ENCODE data around the gene ZNF526. TPM values are rescaled to one million over a fixed set of nuclear protein-coding genes. Genes with fewer than 3 reads are reported as not detected.

The ZNF526 gene
- total RNA-seq, 1 experiment from 2014 or later = 5.1 TPM

GRCh38 chr19:42172261-42172660, 47.9 kb upstream of the ZNF526 start:
- ChIA-PET CTCF (interaction anchor here (0.7 kb wide), 1 partner anchor 13 kb away, joined by 3 read pairs; no protein-coding TSS in a partner anchor), POLR2A (ENCODE audit: unreplicated experiment) (no interaction called here)
- DNase-seq = peak; percentile 88
- no peaks in the 10 kb centered on the region for H3K9me2 ChIP-seq (replicated peaks; ENCODE audit: low read length)
- no TSS peak for BruUV-seq (replicated peaks)
- H3K79me2 ChIP-seq (ENCODE audit: low read length) = no peaks in the 10 kb centered on the region
- H3K4me3 ChIP-seq (ENCODE audit: low read length) = no peak overlapping the region
- H3K4me1 ChIP-seq (ENCODE audit: insufficient read depth, low read length) = peaks cover 25% of the 10 kb centered on the region
- H3K9ac ChIP-seq (ENCODE audit: low read length) = peak overlapping the region; percentile 53
- no peaks in the 10 kb centered on the region for H3K36me3 ChIP-seq (ENCODE audit: low read depth, low read length)
- no peaks in the 10 kb centered on the region for H3K9me3 ChIP-seq (ENCODE audit: low read length)
- H3F3A ChIP-seq (ENCODE audit: low read length, unreplicated experiment) = no peaks in the 10 kb centered on the region
- intact Hi-C loops (cut with micrococcal nuclease) = no loop called here
- ATAC-seq = peak; percentile 79
- no peak for TF ChIP-seq EZH2phosphoT487 (IDR thresholded peaks at IDR 0.05; ENCODE audit: borderline replicate concordance, low read length)
- no peak for TF ChIP-seq CTCF (conservative IDR thresholded peaks at IDR 0.05; ENCODE audit: low read depth, low read length)
- no peak for TF ChIP-seq EZH2 (IDR thresholded peaks at IDR 0.05; ENCODE audit: low read length, unreplicated experiment)
- no peaks in the 10 kb centered on the region for H4K20me1 ChIP-seq (ENCODE audit: low read length)
- peak overlapping the region; percentile 90 for H3K27ac ChIP-seq (ENCODE audit: low read length)
- H3K27me3 ChIP-seq (ENCODE audit: low read length) = peaks cover 9% of the 10 kb centered on the region
- peak overlapping the region; percentile 46; the same call in 1 of the 2 replicates for H2AFZ ChIP-seq (ENCODE audit: low read length)
- peak overlapping the region; percentile 61 for H3K4me2 ChIP-seq (ENCODE audit: low read length)

- no peak overlapping the region for H3K4me3 ChIP-seq (ENCODE audit: low read length)
- no peaks in the 10 kb centered on the region for H3K9me3 ChIP-seq (ENCODE audit: low read length)
- no peaks in the 10 kb centered on the region for H3K79me2 ChIP-seq (ENCODE audit: low read length)
- H3K27ac ChIP-seq (ENCODE audit: low read length) = no peak overlapping the region
- ATAC-seq (no peak), DNase-seq (no peak)
- H4K20me1 ChIP-seq (ENCODE audit: low read length) = no peaks in the 10 kb centered on the region
- TF ChIP-seq EZH2 (IDR thresholded peaks at IDR 0.05; ENCODE audit: low read length, unreplicated experiment) = no peak
- no peak for TF ChIP-seq EZH2phosphoT487 (IDR thresholded peaks at IDR 0.05; ENCODE audit: borderline replicate concordance, low read length)
- no peak for TF ChIP-seq CTCF (conservative IDR thresholded peaks at IDR 0.05; ENCODE audit: low read depth, low read length)
- POLR2A ChIA-PET (ENCODE audit: unreplicated experiment) = no interaction called here
- no peaks in the 10 kb centered on the region for H3F3A ChIP-seq (ENCODE audit: low read length, unreplicated experiment)
- intact Hi-C loops (cut with micrococcal nuclease) = no loop called here
- H3K27me3 ChIP-seq (ENCODE audit: low read length) = peaks cover 24% of the 10 kb centered on the region
- H2AFZ ChIP-seq (ENCODE audit: low read length) = no peak overlapping the region
- CTCF ChIA-PET = no interaction called here
- H3K4me1 ChIP-seq (ENCODE audit: insufficient read depth, low read length) = peaks cover 25% of the 10 kb centered on the region
- no peak overlapping the region for H3K9ac ChIP-seq (ENCODE audit: low read length)
- no TSS peak for BruUV-seq (replicated peaks)
- no peaks in the 10 kb centered on the region for H3K9me2 ChIP-seq (replicated peaks; ENCODE audit: low read length)
- H3K36me3 ChIP-seq (ENCODE audit: low read depth, low read length) = no peaks in the 10 kb centered on the region
- H3K4me2 ChIP-seq (ENCODE audit: low read length) = no peak overlapping the region
Observed at GRCh38 chr19:42173695-42174094, 46.4 kb upstream of the ZNF526 start.

GRCh38 chr19:42174188-42174587, 45.9 kb upstream of the ZNF526 start:
- CTCF ChIA-PET = no interaction called here
- no peaks in the 10 kb centered on the region for H4K20me1 ChIP-seq (ENCODE audit: low read length)
- H3K4me3 ChIP-seq (ENCODE audit: low read length) = no peak overlapping the region
- no peaks in the 10 kb centered on the region for H3F3A ChIP-seq (ENCODE audit: low read length, unreplicated experiment)
- no peak overlapping the region for H3K9ac ChIP-seq (ENCODE audit: low read length)
- H3K79me2 ChIP-seq (ENCODE audit: low read length) = no peaks in the 10 kb centered on the region
- POLR2A ChIA-PET (ENCODE audit: unreplicated experiment) = no interaction called here
- H3K36me3 ChIP-seq (ENCODE audit: low read depth, low read length) = no peaks in the 10 kb centered on the region
- no peaks in the 10 kb centered on the region for H3K9me2 ChIP-seq (replicated peaks; ENCODE audit: low read length)
- H3K4me2 ChIP-seq (ENCODE audit: low read length) = no peak overlapping the region
- peaks cover 29% of the 10 kb centered on the region for H3K27me3 ChIP-seq (ENCODE audit: low read length)
- ATAC-seq (no peak), DNase-seq (no peak)
- peaks cover 25% of the 10 kb centered on the region for H3K4me1 ChIP-seq (ENCODE audit: insufficient read depth, low read length)
- BruUV-seq (replicated peaks) = no TSS peak
- intact Hi-C loops (cut with micrococcal nuclease) = no loop called here
- H3K9me3 ChIP-seq (ENCODE audit: low read length) = no peaks in the 10 kb centered on the region
- no peak overlapping the region for H3K27ac ChIP-seq (ENCODE audit: low read length)
- TF ChIP-seq CTCF (conservative IDR thresholded peaks at IDR 0.05; ENCODE audit: low read depth, low read length) (no peak), EZH2 (IDR thresholded peaks at IDR 0.05; ENCODE audit: low read length, unreplicated experiment) (no peak), EZH2phosphoT487 (IDR thresholded peaks at IDR 0.05; ENCODE audit: borderline replicate concordance, low read length) (no peak)
- H2AFZ ChIP-seq (ENCODE audit: low read length) = no peak overlapping the region
